Measurements from ENCODE around the gene PAOX. TPM values are rescaled to one million over a fixed set of nuclear protein-coding genes. Genes with fewer than 3 reads are reported as not detected.

Gene PAOX
- total RNA-seq, 1 experiment from 2014 or later = 1.2 TPM

GRCh38 chr10:133391761-133392518 lies 12.9 kb downstream of the PAOX start:
- peaks cover under 1% of the 10 kb centered on the region for H3K36me3 Mint-ChIP-seq (ENCODE audit: insufficient read depth, unreplicated experiment)
- no peak overlapping the region for H3K4me3 Mint-ChIP-seq (ENCODE audit: unreplicated experiment)
- H3K9me3 Mint-ChIP-seq (ENCODE audit: unreplicated experiment) = no peaks in the 10 kb centered on the region
- BruUV-seq (replicated peaks) = no TSS peak
- H3K4me1 Mint-ChIP-seq (ENCODE audit: insufficient read depth, unreplicated experiment) = no peaks in the 10 kb centered on the region
- intact Hi-C loops (cut with micrococcal nuclease) = loop anchor here (10.0 kb wide), 1 partner anchor 67 kb away; no protein-coding TSS in a partner anchor
- ChIA-PET CTCF (interaction anchor here (0.9 kb wide), 1 partner anchor 62 kb away, joined by 4 read pairs; no protein-coding TSS in a partner anchor), POLR2A (interaction anchor here (3.3 kb wide), 1 partner anchor 19 kb away, joined by 9 read pairs; the partner anchor contains the start of gene ECHS1)
- TF ChIP-seq, protein P1, sequence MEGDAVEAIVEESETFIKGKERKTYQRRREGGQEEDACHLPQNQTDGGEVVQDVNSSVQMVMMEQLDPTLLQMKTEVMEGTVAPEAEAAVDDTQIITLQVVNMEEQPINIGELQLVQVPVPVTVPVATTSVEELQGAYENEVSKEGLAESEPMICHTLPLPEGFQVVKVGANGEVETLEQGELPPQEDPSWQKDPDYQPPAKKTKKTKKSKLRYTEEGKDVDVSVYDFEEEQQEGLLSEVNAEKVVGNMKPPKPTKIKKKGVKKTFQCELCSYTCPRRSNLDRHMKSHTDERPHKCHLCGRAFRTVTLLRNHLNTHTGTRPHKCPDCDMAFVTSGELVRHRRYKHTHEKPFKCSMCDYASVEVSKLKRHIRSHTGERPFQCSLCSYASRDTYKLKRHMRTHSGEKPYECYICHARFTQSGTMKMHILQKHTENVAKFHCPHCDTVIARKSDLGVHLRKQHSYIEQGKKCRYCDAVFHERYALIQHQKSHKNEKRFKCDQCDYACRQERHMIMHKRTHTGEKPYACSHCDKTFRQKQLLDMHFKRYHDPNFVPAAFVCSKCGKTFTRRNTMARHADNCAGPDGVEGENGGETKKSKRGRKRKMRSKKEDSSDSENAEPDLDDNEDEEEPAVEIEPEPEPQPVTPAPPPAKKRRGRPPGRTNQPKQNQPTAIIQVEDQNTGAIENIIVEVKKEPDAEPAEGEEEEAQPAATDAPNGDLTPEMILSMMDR (IDR thresholded peaks at IDR 0.05; ENCODE audit: unreplicated experiment) = no peak
- DNase-seq (ENCODE audit: unreplicated experiment) = no peak
- H3K27ac Mint-ChIP-seq (ENCODE audit: low read depth, unreplicated experiment) = no peak overlapping the region
- no peaks in the 10 kb centered on the region for H3K27me3 Mint-ChIP-seq (ENCODE audit: insufficient read depth, unreplicated experiment)

DNA sequence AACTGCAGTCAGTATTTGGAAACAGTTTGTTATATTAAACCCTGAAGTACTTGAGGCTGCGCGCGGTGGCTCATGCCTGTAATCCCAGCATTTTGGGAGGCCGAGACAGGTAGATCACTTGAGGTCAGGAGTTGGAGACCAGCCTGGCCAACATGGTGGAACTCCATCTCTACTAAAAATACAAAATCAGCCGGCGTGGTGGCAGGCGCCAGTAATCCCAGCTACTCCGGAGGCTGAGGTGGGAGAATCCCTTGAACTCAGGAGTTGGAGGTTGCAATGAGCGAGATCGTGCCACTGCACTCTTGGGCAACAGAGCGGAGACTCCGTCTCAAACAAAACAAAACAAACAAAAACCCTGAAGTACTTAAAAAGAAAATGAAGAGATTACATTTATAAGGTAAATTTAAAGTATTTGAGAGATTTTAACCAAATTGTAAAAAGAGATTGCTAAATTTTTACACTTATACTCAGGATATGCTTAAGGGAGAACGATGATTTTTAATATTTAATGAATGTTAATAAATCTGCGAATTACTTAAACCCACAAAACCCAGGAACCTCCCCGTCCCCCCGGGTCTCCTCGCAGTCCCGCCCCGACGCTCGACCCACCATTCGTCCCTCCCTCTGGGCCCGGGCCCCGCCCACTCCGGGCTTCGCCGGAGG lies 14.5 kb downstream of the PAOX start:
- ChIA-PET POLR2A (interaction anchor here (0.7 to 3.3 kb wide), 6 partner anchors 8 to 20 kb away, joined by 3 to 11 read pairs (median 6); partner anchors contain the start of genes ECHS1 and PAOX), CTCF (interaction anchor here (0.7 kb wide), 1 partner anchor 70 kb away, joined by 3 read pairs; no protein-coding TSS in a partner anchor)
- intact Hi-C loops (cut with micrococcal nuclease) = loop anchor here (10.0 kb wide), 1 partner anchor 69 kb away; no protein-coding TSS in a partner anchor
- Mint-ChIP-seq H3K9me3 (ENCODE audit: unreplicated experiment) (no peaks in the 10 kb centered on the region), H3K4me3 (ENCODE audit: unreplicated experiment) (peak overlapping the region; percentile 90), H3K27ac (ENCODE audit: low read depth, unreplicated experiment) (peak overlapping the region; percentile 95), H3K36me3 (ENCODE audit: insufficient read depth, unreplicated experiment) (peaks cover 15% of the 10 kb centered on the region), H3K27me3 (ENCODE audit: insufficient read depth, unreplicated experiment) (no peaks in the 10 kb centered on the region), H3K4me1 (ENCODE audit: insufficient read depth, unreplicated experiment) (no peaks in the 10 kb centered on the region)
- TF ChIP-seq, protein P1 (IDR thresholded peaks at IDR 0.05; ENCODE audit: unreplicated experiment) = no peak
- no TSS peak for BruUV-seq (replicated peaks)
- no peak for DNase-seq (ENCODE audit: unreplicated experiment)

GRCh38 chr10:133394064-133394663 lies 15.1 kb downstream of the PAOX start, which contains the start of gene MTG1:
Gene MTG1, plus strand, starts transcription at chr10:133394157. Its CDS starts 64 bp downstream, at chr10:133394221.
- peak within 1 kb of the TSS; percentile 95 for H3K27ac Mint-ChIP-seq (ENCODE audit: low read depth, unreplicated experiment)
- H3K27me3 Mint-ChIP-seq (ENCODE audit: insufficient read depth, unreplicated experiment) = no peaks in the 10 kb centered on the region
- CTCF ChIA-PET = interaction anchor here (0.6 kb wide), 3 partner anchors 11 to 161 kb away, joined by 3 to 5 read pairs (median 3); no protein-coding TSS in a partner anchor
- peak within 1 kb of the TSS; percentile 90 for H3K4me3 Mint-ChIP-seq (ENCODE audit: unreplicated experiment)
- intact Hi-C loops (cut with micrococcal nuclease) = loop anchor here (10.0 kb wide), 1 partner anchor 69 kb away; no protein-coding TSS in a partner anchor
- TF ChIP-seq, protein P1 (IDR thresholded peaks at IDR 0.05; ENCODE audit: unreplicated experiment) = no peak
- peaks cover 20% of the 10 kb centered on the region for H3K36me3 Mint-ChIP-seq (ENCODE audit: insufficient read depth, unreplicated experiment)
- BruUV-seq (replicated peaks) = no TSS peak
- POLR2A ChIA-PET = interaction anchor here (0.7 to 3.3 kb wide), 6 partner anchors 11 to 135 kb away, joined by 3 to 11 read pairs (median 6); partner anchors contain the start of genes ECHS1 and PAOX
- H3K9me3 Mint-ChIP-seq (ENCODE audit: unreplicated experiment) = no peaks in the 10 kb centered on the region
- no peaks in the 10 kb centered on the region for H3K4me1 Mint-ChIP-seq (ENCODE audit: insufficient read depth, unreplicated experiment)
- peak; percentile 89 for DNase-seq (ENCODE audit: unreplicated experiment)

All from MCF 10A (cell line).